Measurements from ENCODE around the gene ICAM1. TPM values are rescaled to one million over a fixed set of nuclear protein-coding genes. Genes with fewer than 3 reads are reported as not detected.

The ICAM1 gene
- total RNA-seq, 4 donors from 2014 or later, result 5.1 to 19.0 (median 6.7) TPM

GRCh38 chr19:10328558-10329429, 57.9 kb downstream of the ICAM1 start:
- intact Hi-C loops (cut with DNase I; ENCODE audit: low total_unique reads), result no loop called here
- DNase-seq (ENCODE audit: low spot score in 2 of 2), result no peak
- H3K4me3 ChIP-seq (ENCODE audit: low read depth, poor library complexity, severe bottlenecking), result no peak overlapping the region
- TF ChIP-seq POLR2A (IDR thresholded peaks at IDR 0.05), result no peak
- no peak for TF ChIP-seq CTCF (IDR thresholded peaks at IDR 0.05)
- 95 to 98% methylated on average over 28 to 41 of the region's 41 CpGs for WGBS, 2 donors

GRCh38 chr19:10329555-10329954, 58.6 kb downstream of the ICAM1 start:
- TF ChIP-seq CTCF (IDR thresholded peaks at IDR 0.05) (no peak), POLR2A (IDR thresholded peaks at IDR 0.05) (no peak)
- 92 to 95% methylated on average over 13 of the region's 13 CpGs for WGBS, 2 donors
- no peak overlapping the region for H3K4me3 ChIP-seq (ENCODE audit: low read depth, poor library complexity, severe bottlenecking)
- no peak for DNase-seq (ENCODE audit: low spot score in 2 of 2)
- intact Hi-C loops (cut with DNase I; ENCODE audit: low total_unique reads), result no loop called here

- DNase-seq (ENCODE audit: low spot score in 2 of 2), result no peak
- intact Hi-C loops (cut with DNase I; ENCODE audit: low total_unique reads), result loop anchor here (5.0 kb wide), 1 partner anchor 1885 kb away; no protein-coding TSS in a partner anchor
Measured at GRCh38 chr19:10332158-10332964, 61.4 kb downstream of the ICAM1 start.

GRCh38 chr19:10332965-10333757, 62.2 kb downstream of the ICAM1 start, which contains the start of gene RAVER1:
Gene RAVER1, minus strand, starts transcription at chr19:10333529. Its CDS starts 22 bp downstream, at chr19:10333507.
- intact Hi-C loops (cut with DNase I; ENCODE audit: low total_unique reads), result loop anchor here (5.0 kb wide), 1 partner anchor 1886 kb away; no protein-coding TSS in a partner anchor
- peak; percentile 97 to 99 for DNase-seq (ENCODE audit: low spot score in 2 of 2)
- WGBS, 2 donors, result 1% methylated on average over 30 to 74 of the region's 82 CpGs
- peak within 1 kb of the TSS; percentile 65 for H3K4me3 ChIP-seq (ENCODE audit: low read depth, poor library complexity, severe bottlenecking)
- TF ChIP-seq POLR2A (IDR thresholded peaks at IDR 0.05), result no peak
- TF ChIP-seq CTCF (IDR thresholded peaks at IDR 0.05), result no peak

More at GRCh38 chr19:10332158-10332964, 61.4 kb downstream of the ICAM1 start:
- 37 to 38% methylated on average over 16 to 18 of the region's 18 CpGs for WGBS, 2 donors
- TF ChIP-seq POLR2A (IDR thresholded peaks at IDR 0.05), result no peak
- TF ChIP-seq CTCF (IDR thresholded peaks at IDR 0.05), result no peak
- H3K4me3 ChIP-seq (ENCODE audit: low read depth, poor library complexity, severe bottlenecking), result peak overlapping the region; percentile 65
